Measurements from ENCODE around the gene ZBED6. TPM values are rescaled to one million over a fixed set of nuclear protein-coding genes. Genes with fewer than 3 reads are reported as not detected.

The ZBED6 gene
- polyA plus RNA-seq, 1 of the 3 experiments (the other 2 are of a cell fraction) = 2.5 TPM

GRCh38 chr1:203823306-203823705, 27.9 kb downstream of the ZBED6 start:
- TF ChIP-seq, protein P1, sequence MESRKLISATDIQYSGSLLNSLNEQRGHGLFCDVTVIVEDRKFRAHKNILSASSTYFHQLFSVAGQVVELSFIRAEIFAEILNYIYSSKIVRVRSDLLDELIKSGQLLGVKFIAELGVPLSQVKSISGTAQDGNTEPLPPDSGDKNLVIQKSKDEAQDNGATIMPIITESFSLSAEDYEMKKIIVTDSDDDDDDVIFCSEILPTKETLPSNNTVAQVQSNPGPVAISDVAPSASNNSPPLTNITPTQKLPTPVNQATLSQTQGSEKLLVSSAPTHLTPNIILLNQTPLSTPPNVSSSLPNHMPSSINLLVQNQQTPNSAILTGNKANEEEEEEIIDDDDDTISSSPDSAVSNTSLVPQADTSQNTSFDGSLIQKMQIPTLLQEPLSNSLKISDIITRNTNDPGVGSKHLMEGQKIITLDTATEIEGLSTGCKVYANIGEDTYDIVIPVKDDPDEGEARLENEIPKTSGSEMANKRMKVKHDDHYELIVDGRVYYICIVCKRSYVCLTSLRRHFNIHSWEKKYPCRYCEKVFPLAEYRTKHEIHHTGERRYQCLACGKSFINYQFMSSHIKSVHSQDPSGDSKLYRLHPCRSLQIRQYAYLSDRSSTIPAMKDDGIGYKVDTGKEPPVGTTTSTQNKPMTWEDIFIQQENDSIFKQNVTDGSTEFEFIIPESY (IDR thresholded peaks at IDR 0.05; ENCODE audit: borderline replicate concordance, low read depth) = no peak
- no peak for TF ChIP-seq FOSL2 (IDR thresholded peaks at IDR 0.05; ENCODE audit: borderline replicate concordance, low read depth)
- no peak for TF ChIP-seq GABPA (IDR thresholded peaks at IDR 0.05; ENCODE audit: low read depth)
- TF ChIP-seq FOXM1 (IDR thresholded peaks at IDR 0.05; ENCODE audit: low read depth) = no peak
- no peak for TF ChIP-seq RFX5 (IDR thresholded peaks at IDR 0.05; ENCODE audit: low read length)
- no peak for TF ChIP-seq ELF1 (IDR thresholded peaks at IDR 0.05)
- TF ChIP-seq SIN3A (IDR thresholded peaks at IDR 0.05; ENCODE audit: borderline replicate concordance, low read depth, low read length) = no peak
- TF ChIP-seq MEF2A (IDR thresholded peaks at IDR 0.05; ENCODE audit: borderline replicate concordance, low read depth) = no peak
- no peak for TF ChIP-seq SMC3 (IDR thresholded peaks at IDR 0.05; ENCODE audit: low read depth, low read length)
- TF ChIP-seq TAF1 (IDR thresholded peaks at IDR 0.05; ENCODE audit: borderline replicate concordance, low read depth, low read length) = no peak
- TF ChIP-seq YY1 (IDR thresholded peaks at IDR 0.05; ENCODE audit: low read depth) = no peak
- TF ChIP-seq RXRA (IDR thresholded peaks at IDR 0.05; ENCODE audit: borderline replicate concordance, low read depth) = no peak
- no peak for TF ChIP-seq NRF1 (IDR thresholded peaks at IDR 0.05; ENCODE audit: low read depth, low read length)
- no peak for TF ChIP-seq EZH2phosphoT487 (IDR thresholded peaks at IDR 0.05; ENCODE audit: borderline replicate concordance, low read depth)
- no peak for TF ChIP-seq GATA2 (CRISPR knock-in tag; IDR thresholded peaks at IDR 0.05)
- no peak for TF ChIP-seq EP300 (IDR thresholded peaks at IDR 0.05; ENCODE audit: borderline replicate concordance in 1 of 2, low read depth in 1 of 2, low read length in 1 of 2)
- no peak for TF ChIP-seq FOXJ3 (CRISPR knock-in tag; IDR thresholded peaks at IDR 0.05)
- TF ChIP-seq JUND (IDR thresholded peaks at IDR 0.05) = no peak
- TF ChIP-seq, protein P2, sequence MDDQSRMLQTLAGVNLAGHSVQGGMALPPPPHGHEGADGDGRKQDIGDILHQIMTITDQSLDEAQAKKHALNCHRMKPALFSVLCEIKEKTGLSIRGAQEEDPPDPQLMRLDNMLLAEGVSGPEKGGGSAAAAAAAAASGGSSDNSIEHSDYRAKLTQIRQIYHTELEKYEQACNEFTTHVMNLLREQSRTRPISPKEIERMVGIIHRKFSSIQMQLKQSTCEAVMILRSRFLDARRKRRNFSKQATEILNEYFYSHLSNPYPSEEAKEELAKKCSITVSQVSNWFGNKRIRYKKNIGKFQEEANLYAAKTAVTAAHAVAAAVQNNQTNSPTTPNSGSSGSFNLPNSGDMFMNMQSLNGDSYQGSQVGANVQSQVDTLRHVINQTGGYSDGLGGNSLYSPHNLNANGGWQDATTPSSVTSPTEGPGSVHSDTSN (IDR thresholded peaks at IDR 0.05) = no peak
- TF ChIP-seq, protein P3, sequence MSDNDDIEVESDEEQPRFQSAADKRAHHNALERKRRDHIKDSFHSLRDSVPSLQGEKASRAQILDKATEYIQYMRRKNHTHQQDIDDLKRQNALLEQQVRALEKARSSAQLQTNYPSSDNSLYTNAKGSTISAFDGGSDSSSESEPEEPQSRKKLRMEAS (IDR thresholded peaks at IDR 0.05; ENCODE audit: low read depth) = no peak
- Histone ChIP-seq H3K4me2 (no peak overlapping the region), H3K9ac (no peak overlapping the region), H3F3A (replicated peaks; ENCODE audit: insufficient read depth) (peaks cover 15% of the 10 kb centered on the region), H3K36me3 (replicated peaks in 1 of 2; ENCODE audit: control insufficient read depth in 1 of 2, insufficient read depth in 2 of 2, low read length in 1 of 2) (peaks cover 58 to 85% of the 10 kb centered on the region in 2 experiments), H3K27ac (ENCODE audit: low read depth in 2 of 2, low read length in 1 of 2) (no peak overlapping the region), H3K9me2 (no peaks in the 10 kb centered on the region), H3K4me3 (ENCODE audit: low read depth in 2 of 2, low read length in 1 of 2) (no peak overlapping the region), H4K20me1 (ENCODE audit: insufficient read depth) (peaks cover 26% of the 10 kb centered on the region; the same call in 1 of the 2 replicates), H3K27me3 (ENCODE audit: insufficient read depth) (no peaks in the 10 kb centered on the region), H2AFZ (ENCODE audit: low read depth) (no peak overlapping the region), H3K4me1 (ENCODE audit: control insufficient read depth in 1 of 2, insufficient read depth in 2 of 2, low read depth in 1 of 2, low read length in 1 of 2) (peaks cover 0 to 4% of the 10 kb centered on the region in 2 experiments; a peak in 2 of 4 replicates), H3K79me2 (ENCODE audit: insufficient read depth) (peaks cover 85% of the 10 kb centered on the region), H3K9me3 (no peaks in the 10 kb centered on the region)
- POLR2A ChIA-PET = no interaction called here
- no peak for DNase-seq
- 100% methylated on average over 1 of the region's 1 CpG for WGBS (ENCODE audit: low lambda C conversion rate)
- CTCF ChIA-PET = no interaction called here

All from SK-N-SH (cell line).